ENCODE data around the gene EMSY.
"Not testable (repeated sequence)": the region's sequence is repeated elsewhere in the genome, so short reads cannot be mapped to it uniquely, and the experiment has no call there.

EMSY gene

GRCh38 chr11:76444384-76445120, at the start of gene EMSY:
EMSY (plus strand) TSS chr11:76445018; CDS start chr11:76446939, 1,921 bp downstream.
- DNase-seq (ENCODE audit: low spot score), result peak; percentile 99

GRCh38 chr11:76395296-76395695, 49.5 kb upstream of the EMSY start:
- no peak for DNase-seq (ENCODE audit: low spot score)

GRCh38 chr11:76397383-76397782, 47.4 kb upstream of the EMSY start:
- DNase-seq (ENCODE audit: low spot score), result no peak

- no peak for DNase-seq (ENCODE audit: low spot score)
These were observed 43.9 kb upstream of the EMSY start for GRCh38 chr11:76400967-76401366.

GRCh38 chr11:76401484-76401883, 43.3 kb upstream of the EMSY start:
- not testable (repeated sequence) for DNase-seq (ENCODE audit: low spot score)

GRCh38 chr11:76406359-76406758, 38.5 kb upstream of the EMSY start:
- no peak for DNase-seq (ENCODE audit: low spot score)

- no peak for DNase-seq (ENCODE audit: low spot score)
These were observed 36.5 kb upstream of the EMSY start for GRCh38 chr11:76408171-76408965.

- DNase-seq (ENCODE audit: low spot score), result no peak
These were observed 33.9 kb upstream of the EMSY start for GRCh38 chr11:76410851-76411357.

GRCh38 chr11:76415073-76415472, 29.7 kb upstream of the EMSY start:
- no peak for DNase-seq (ENCODE audit: low spot score)

- DNase-seq (ENCODE audit: low spot score), result peak; percentile 32
These were observed 24.9 kb upstream of the EMSY start for GRCh38 chr11:76419896-76420295.

GRCh38 chr11:76424379-76424778, 20.4 kb upstream of the EMSY start:
- DNase-seq (ENCODE audit: low spot score), result no peak

GRCh38 chr11:76424891-76425290, 19.9 kb upstream of the EMSY start:
- no peak for DNase-seq (ENCODE audit: low spot score)

- DNase-seq (ENCODE audit: low spot score), result no peak
These were observed 18.2 kb upstream of the EMSY start for GRCh38 chr11:76426660-76427059.

GRCh38 chr11:76436020-76436419, 8.8 kb upstream of the EMSY start:
- no peak for DNase-seq (ENCODE audit: low spot score)

GRCh38 chr11:76443268-76443980, 1.4 kb upstream of the EMSY start:
- no peak for DNase-seq (ENCODE audit: low spot score)

- no peak for DNase-seq (ENCODE audit: low spot score)
These were observed 794 bp upstream of the EMSY start for GRCh38 chr11:76444065-76444383.

- DNase-seq (ENCODE audit: low spot score), result peak; percentile 74
These were observed 585 bp downstream of the EMSY start for GRCh38 chr11:76445121-76446084.

- DNase-seq (ENCODE audit: low spot score), result no peak
These were observed 3.7 kb downstream of the EMSY start for GRCh38 chr11:76448506-76448905.

GRCh38 chr11:76453248-76453647, 8.4 kb downstream of the EMSY start:
- no peak for DNase-seq (ENCODE audit: low spot score)

GRCh38 chr11:76455331-76455730, 10.5 kb downstream of the EMSY start:
- DNase-seq (ENCODE audit: low spot score), result no peak

GRCh38 chr11:76455931-76456330, 11.1 kb downstream of the EMSY start:
- DNase-seq (ENCODE audit: low spot score), result no peak

GRCh38 chr11:76456571-76456970, 11.8 kb downstream of the EMSY start:
- DNase-seq (ENCODE audit: low spot score), result no peak

All from SW480 (cell line).